Measurements from ENCODE around the gene ADGRL3.
A peak's percentile ranks its signal among the peaks of the same experiment; 100 is the strongest.

The ADGRL3 gene

GRCh38 chr4:61549336-61549735 is 349.2 kb downstream of the ADGRL3 start:
- no peak for DNase-seq (ENCODE audit: low spot score)

- DNase-seq (ENCODE audit: low spot score): no peak
These were observed 353.5 kb downstream of the ADGRL3 start for GRCh38 chr4:61553557-61554125.

- DNase-seq (ENCODE audit: low spot score): no peak
These were observed 355.7 kb downstream of the ADGRL3 start for GRCh38 chr4:61555789-61556188.

- no peak for DNase-seq (ENCODE audit: low spot score)
These were observed 356.2 kb downstream of the ADGRL3 start for GRCh38 chr4:61556277-61556676.

GRCh38 chr4:61559396-61559795 is 359.3 kb downstream of the ADGRL3 start:
- no peak for DNase-seq (ENCODE audit: low spot score)

GRCh38 chr4:61561028-61561427 is 360.9 kb downstream of the ADGRL3 start:
- DNase-seq (ENCODE audit: low spot score): no peak

- DNase-seq (ENCODE audit: low spot score): no peak
These were observed 371.8 kb downstream of the ADGRL3 start for GRCh38 chr4:61571761-61572559.

- no peak for DNase-seq (ENCODE audit: low spot score)
These were observed 375.7 kb downstream of the ADGRL3 start for GRCh38 chr4:61575796-61576195.

GRCh38 chr4:61579786-61580185 is 379.7 kb downstream of the ADGRL3 start:
- no peak for DNase-seq (ENCODE audit: low spot score)

GRCh38 chr4:61580721-61581377 is 380.7 kb downstream of the ADGRL3 start:
- no peak for DNase-seq (ENCODE audit: low spot score)

- peak; percentile 26 for DNase-seq (ENCODE audit: low spot score)
These were observed 383.6 kb downstream of the ADGRL3 start for GRCh38 chr4:61583696-61584095.

- DNase-seq (ENCODE audit: low spot score): no peak
These were observed 388.7 kb downstream of the ADGRL3 start for GRCh38 chr4:61588621-61589402.

GRCh38 chr4:61590881-61591280 is 390.8 kb downstream of the ADGRL3 start:
- no peak for DNase-seq (ENCODE audit: low spot score)

GRCh38 chr4:61596606-61597340 is 396.6 kb downstream of the ADGRL3 start:
- no peak for DNase-seq (ENCODE audit: low spot score)

- DNase-seq (ENCODE audit: low spot score): no peak
These were observed 403.0 kb downstream of the ADGRL3 start for GRCh38 chr4:61603086-61603485.

GRCh38 chr4:61604054-61604453 is 403.9 kb downstream of the ADGRL3 start:
- no peak for DNase-seq (ENCODE audit: low spot score)

GRCh38 chr4:61605984-61606383 is 405.9 kb downstream of the ADGRL3 start:
- DNase-seq (ENCODE audit: low spot score): no peak

GRCh38 chr4:61614231-61614630 is 414.1 kb downstream of the ADGRL3 start:
- peak; percentile 24 for DNase-seq (ENCODE audit: low spot score)

- DNase-seq (ENCODE audit: low spot score): no peak
These were observed 419.4 kb downstream of the ADGRL3 start for GRCh38 chr4:61619528-61619927.

- no peak for DNase-seq (ENCODE audit: low spot score)
These were observed 428.2 kb downstream of the ADGRL3 start for GRCh38 chr4:61628282-61628681.

- no peak for DNase-seq (ENCODE audit: low spot score)
These were observed 428.6 kb downstream of the ADGRL3 start for GRCh38 chr4:61628727-61629126.

- no peak for DNase-seq (ENCODE audit: low spot score)
These were observed 430.4 kb downstream of the ADGRL3 start for GRCh38 chr4:61630548-61630947.
